GM19463 (cell line): ENCODE results near the gene VCX2.
"Not testable (repeated sequence)": the region's sequence is repeated elsewhere in the genome, so short reads cannot be mapped to it uniquely, and the experiment has no call there.

ENCODE experiments used
- ATAC-seq: cut with Tn5 transposase; IDR thresholded peaks from one replicate; pipeline ENCODE4 v1.9.1; 2021; ENCODE audit warnings: mild to moderate bottlenecking, moderate library complexity; ENCODE audit not compliant: unreplicated experiment

Gene VCX2

GRCh38 chrX:8171169-8171568 is at the start of gene VCX2:
VCX2 (minus strand) TSS chrX:8171267; CDS start chrX:8170643, 624 bp downstream.
- not testable (repeated sequence) for ATAC-seq

- ATAC-seq, result no peak
Measured at GRCh38 chrX:8204943-8205342, 33.9 kb upstream of the VCX2 start.

- no peak for ATAC-seq
Measured at GRCh38 chrX:8204169-8204935, 33.3 kb upstream of the VCX2 start.

GRCh38 chrX:8201896-8202331 is 30.8 kb upstream of the VCX2 start:
- ATAC-seq, result no peak

- no peak for ATAC-seq
Measured at GRCh38 chrX:8196776-8197175, 25.7 kb upstream of the VCX2 start.

- no peak for ATAC-seq
Measured at GRCh38 chrX:8194216-8194615, 23.1 kb upstream of the VCX2 start.

- ATAC-seq, result no peak
Measured at GRCh38 chrX:8192276-8192675, 21.2 kb upstream of the VCX2 start.

- no peak for ATAC-seq
Measured at GRCh38 chrX:8191022-8191421, 20.0 kb upstream of the VCX2 start.

GRCh38 chrX:8190341-8190830 is 19.3 kb upstream of the VCX2 start:
- no peak for ATAC-seq

GRCh38 chrX:8189096-8189830 is 18.2 kb upstream of the VCX2 start:
- ATAC-seq, result no peak

- no peak for ATAC-seq
Measured at GRCh38 chrX:8183346-8183745, 12.3 kb upstream of the VCX2 start.

GRCh38 chrX:8179656-8180055 is 8.6 kb upstream of the VCX2 start:
- ATAC-seq, result no peak

- ATAC-seq, result not testable (repeated sequence)
Measured at GRCh38 chrX:8154011-8154410, 17.1 kb downstream of the VCX2 start.

GRCh38 chrX:8147226-8147625 is 23.8 kb downstream of the VCX2 start:
- no peak for ATAC-seq

GRCh38 chrX:8144925-8145324 is 26.1 kb downstream of the VCX2 start:
- no peak for ATAC-seq

GRCh38 chrX:8141896-8142295 is 29.2 kb downstream of the VCX2 start:
- ATAC-seq, result no peak

GRCh38 chrX:8140986-8141744 is 29.9 kb downstream of the VCX2 start:
- ATAC-seq, result no peak

- no peak for ATAC-seq
Measured at GRCh38 chrX:8139716-8140115, 31.4 kb downstream of the VCX2 start.

- no peak for ATAC-seq
Measured at GRCh38 chrX:8138252-8138651, 32.8 kb downstream of the VCX2 start.

GRCh38 chrX:8126648-8127047 is 44.4 kb downstream of the VCX2 start:
- no peak for ATAC-seq

GRCh38 chrX:8126092-8126491 is 45.0 kb downstream of the VCX2 start:
- ATAC-seq, result no peak
